Measurements from ENCODE around the gene SIM1.

Gene SIM1

DNA sequence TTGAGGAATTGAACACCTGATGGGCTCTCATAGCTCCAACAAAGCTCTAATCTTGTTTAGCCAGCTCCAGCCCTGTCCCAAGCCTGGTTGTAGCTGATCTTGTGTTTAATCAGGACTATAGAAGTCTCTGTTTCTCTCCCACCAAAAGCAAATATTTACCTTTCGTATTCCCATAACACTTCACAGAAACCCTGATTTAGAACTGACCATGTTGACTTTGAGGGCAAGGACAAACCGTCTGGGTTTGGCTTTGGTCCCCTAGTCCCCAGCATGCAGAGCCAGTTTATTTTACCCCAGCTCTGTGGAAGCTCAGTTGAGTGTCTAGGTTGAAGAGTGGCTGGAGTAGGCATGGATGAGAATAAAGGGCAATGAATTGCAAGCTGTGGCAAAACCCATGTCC lies 18.0 kb upstream of the SIM1 start:
- no peaks in the 10 kb centered on the region for H3K9me3 ChIP-seq (ENCODE audit: control insufficient read depth, insufficient read depth, low read depth, low read length)
- ChIA-PET POLR2A (no interaction called here), CTCF (interaction anchor here (0.6 to 2.4 kb wide), 6 partner anchors 22 to 745 kb away, joined by 3 to 6 read pairs (median 4); no protein-coding TSS in a partner anchor)
- no peaks in the 10 kb centered on the region for H3K36me3 ChIP-seq (ENCODE audit: control insufficient read depth in 2 of 2, insufficient read depth in 1 of 2, low read length in 2 of 2)
- H3K4me1 ChIP-seq (ENCODE audit: control insufficient read depth, insufficient read depth, low read length) = no peaks in the 10 kb centered on the region
- no peak for TF ChIP-seq ZNF404 (tag by site-specific recombination; IDR thresholded peaks at IDR 0.05)
- no peak for TF ChIP-seq ZNF514 (tag by site-specific recombination; IDR thresholded peaks at IDR 0.05)
- TF ChIP-seq PRDM10 (tag by site-specific recombination; IDR thresholded peaks at IDR 0.05) = no peak
- TF ChIP-seq ZNF510 (tag by site-specific recombination; IDR thresholded peaks at IDR 0.05; ENCODE audit: insufficient replicate concordance) = no peak
- no peak for TF ChIP-seq SP3 (tag by site-specific recombination; IDR thresholded peaks at IDR 0.05)
- TF ChIP-seq, protein P1, sequence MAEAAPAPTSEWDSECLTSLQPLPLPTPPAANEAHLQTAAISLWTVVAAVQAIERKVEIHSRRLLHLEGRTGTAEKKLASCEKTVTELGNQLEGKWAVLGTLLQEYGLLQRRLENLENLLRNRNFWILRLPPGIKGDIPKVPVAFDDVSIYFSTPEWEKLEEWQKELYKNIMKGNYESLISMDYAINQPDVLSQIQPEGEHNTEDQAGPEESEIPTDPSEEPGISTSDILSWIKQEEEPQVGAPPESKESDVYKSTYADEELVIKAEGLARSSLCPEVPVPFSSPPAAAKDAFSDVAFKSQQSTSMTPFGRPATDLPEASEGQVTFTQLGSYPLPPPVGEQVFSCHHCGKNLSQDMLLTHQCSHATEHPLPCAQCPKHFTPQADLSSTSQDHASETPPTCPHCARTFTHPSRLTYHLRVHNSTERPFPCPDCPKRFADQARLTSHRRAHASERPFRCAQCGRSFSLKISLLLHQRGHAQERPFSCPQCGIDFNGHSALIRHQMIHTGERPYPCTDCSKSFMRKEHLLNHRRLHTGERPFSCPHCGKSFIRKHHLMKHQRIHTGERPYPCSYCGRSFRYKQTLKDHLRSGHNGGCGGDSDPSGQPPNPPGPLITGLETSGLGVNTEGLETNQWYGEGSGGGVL (tag by site-specific recombination; IDR thresholded peaks at IDR 0.05) = no peak
- no peak for TF ChIP-seq ZNF221 (tag by site-specific recombination; IDR thresholded peaks at IDR 0.05; ENCODE audit: borderline replicate concordance)
- TF ChIP-seq ZNF23 (tag by site-specific recombination; IDR thresholded peaks at IDR 0.05; ENCODE audit: borderline replicate concordance) = no peak
- no peak for TF ChIP-seq ZNF10 (tag by site-specific recombination; IDR thresholded peaks at IDR 0.05)
- no peak for TF ChIP-seq GLI4 (tag by site-specific recombination; IDR thresholded peaks at IDR 0.05)
- no peak for TF ChIP-seq ZBTB6 (tag by site-specific recombination; IDR thresholded peaks at IDR 0.05)
- no peak for TF ChIP-seq ZNF561 (tag by site-specific recombination; IDR thresholded peaks at IDR 0.05; ENCODE audit: borderline replicate concordance)
- no peak overlapping the region for H3K4me3 ChIP-seq (ENCODE audit: low read depth, low read length)
- no peak overlapping the region for H3K27ac ChIP-seq (ENCODE audit: extremely low read depth, low read depth, low read length)

GRCh38 chr6:100479179-100480035 lies 14.7 kb upstream of the SIM1 start:
- no peaks in the 10 kb centered on the region for H3K4me1 ChIP-seq (ENCODE audit: control insufficient read depth, insufficient read depth, low read length)
- CTCF ChIA-PET = interaction anchor here (0.5 to 6.6 kb wide), 28 partner anchors 12 to 893 kb away, joined by 3 to 73 read pairs (median 4); partner anchors contain the start of gene SIM1
- no peaks in the 10 kb centered on the region for H3K9me3 ChIP-seq (ENCODE audit: control insufficient read depth, insufficient read depth, low read depth, low read length)
- TF ChIP-seq PRDM1 (tag by site-specific recombination; IDR thresholded peaks at IDR 0.05) (peak; percentile 71), ZNF654 (tag by site-specific recombination; IDR thresholded peaks at IDR 0.05; ENCODE audit: low read depth) (peak; percentile 85), ZNF169 (tag by site-specific recombination; IDR thresholded peaks at IDR 0.05) (no peak), CTCF (tag by site-specific recombination; IDR thresholded peaks at IDR 0.05) (peak; percentile 53; the same call in 1 of the 2 replicates)
- no peaks in the 10 kb centered on the region for H3K36me3 ChIP-seq (ENCODE audit: control insufficient read depth in 2 of 2, insufficient read depth in 1 of 2, low read length in 2 of 2)
- H3K27ac ChIP-seq (ENCODE audit: extremely low read depth, low read depth, low read length) = no peak overlapping the region
- POLR2A ChIA-PET = no interaction called here
- H3K4me3 ChIP-seq (ENCODE audit: low read depth, low read length) = no peak overlapping the region

All from HEK293 (cell line).